Measurements from ENCODE around the gene CCL15. TPM values are rescaled to one million over a fixed set of nuclear protein-coding genes. Genes with fewer than 3 reads are reported as not detected.

Gene CCL15, protein sequence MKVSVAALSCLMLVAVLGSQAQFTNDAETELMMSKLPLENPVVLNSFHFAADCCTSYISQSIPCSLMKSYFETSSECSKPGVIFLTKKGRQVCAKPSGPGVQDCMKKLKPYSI
- not detected in 2 replicates for total RNA-seq

GRCh38 chr17:36001110-36001771, at the start of gene CCL15:
TSS of gene CCL15 (minus strand) at chr17:36001553. CDS start at chr17:36001492, 61 bp downstream.

DNA sequence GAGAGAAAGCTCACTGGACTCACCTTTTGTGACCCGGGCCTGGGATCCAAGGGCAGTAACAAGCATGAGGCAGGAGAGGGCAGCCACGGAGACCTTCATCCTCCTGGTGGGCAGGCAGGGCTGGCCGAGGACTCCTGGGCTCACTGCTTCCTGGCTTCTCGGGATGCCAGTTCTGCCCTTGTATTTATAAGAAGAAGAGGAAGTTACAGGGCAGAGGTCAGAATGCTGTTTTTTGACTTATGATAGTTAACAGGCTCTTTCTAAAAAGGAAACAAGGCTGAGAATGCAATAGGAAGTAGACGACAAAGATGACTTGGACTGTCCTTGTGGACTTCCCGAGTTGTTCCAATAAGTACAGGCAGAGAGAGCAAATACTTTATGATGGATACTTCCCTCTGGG, 16.4 kb upstream of the CCL15 start, which contains the start of gene CCL23:
Gene CCL23, minus strand, starts transcription at position 174 of the 400 bp plus-strand sequence. Its CDS starts 75 bp downstream, at position 99.

DNA sequence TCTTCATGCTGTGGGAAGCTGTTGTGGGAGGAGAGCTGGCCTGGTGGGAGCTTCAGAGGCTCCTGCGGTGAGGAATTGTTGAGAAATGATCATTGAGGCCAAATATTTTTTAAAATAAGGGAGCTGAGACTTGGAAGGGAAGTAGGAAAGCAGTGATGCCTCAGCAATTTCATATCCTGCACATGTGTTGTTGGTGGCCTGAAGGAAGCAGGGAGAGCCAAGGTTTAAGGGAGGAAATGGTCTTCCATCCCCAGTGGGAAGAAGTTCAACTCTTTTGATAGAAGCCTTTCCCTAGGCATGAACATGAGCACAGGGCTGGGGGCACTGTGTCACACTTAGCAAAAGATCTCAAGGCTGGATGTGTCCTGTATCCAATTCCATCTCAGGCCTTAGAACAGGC, 14.7 kb downstream of the CCL15 start, which contains the start of gene CCL14:
Gene CCL14, minus strand, starts transcription at position 87 of the 400 bp plus-strand sequence. Its CDS starts 80 bp downstream, at position 7.

GRCh38 chr17:35981246-35981645, 20.1 kb downstream of the CCL15 start, which contains the start of gene CCL16:
TSS of gene CCL16 (minus strand) at chr17:35981497. CDS start at chr17:35981420, 77 bp downstream.

Other genes starting within 250 kb of the CCL15 start
- not detected in 2 replicates for gene GAS2L2, start 248.3 kb downstream of the CCL15 start, total RNA-seq
- not detected in 2 replicates for gene C17orf50, start 240.7 kb downstream of the CCL15 start, total RNA-seq
- 42.0 and 61.6 TPM in 2 replicates for gene MMP28, start 205.9 kb downstream of the CCL15 start, total RNA-seq
- 15.1 and 23.7 TPM in 2 replicates for gene TAF15, start 192.1 kb downstream of the CCL15 start, total RNA-seq
- gene HEATR9, start 132.7 kb downstream of the CCL15 start, total RNA-seq = not detected in 2 replicates
- gene CCL5, start 121.2 kb downstream of the CCL15 start, total RNA-seq = 0.16 TPM in 1 of 2 replicates, not detected in the other
- 0.23 and 1.0 TPM in 2 replicates for gene RDM1, start 70.8 kb downstream of the CCL15 start, total RNA-seq
- gene LYZL6, start 57.8 kb downstream of the CCL15 start, total RNA-seq = not detected in 2 replicates
- gene CCL16, start 20.1 kb downstream of the CCL15 start, total RNA-seq = not detected in 2 replicates
- gene CCL14, start 14.8 kb downstream of the CCL15 start, total RNA-seq = not detected in 2 replicates
- gene CCL23, start 16.4 kb upstream of the CCL15 start, total RNA-seq = not detected in 2 replicates
- gene CCL18, start 62.7 kb upstream of the CCL15 start, total RNA-seq = not detected in 2 replicates
- not detected in 2 replicates for gene CCL3, start 88.6 kb upstream of the CCL15 start, total RNA-seq
- not detected in 2 replicates for gene CCL4, start 102.3 kb upstream of the CCL15 start, total RNA-seq
- 0.31 TPM in 1 of 2 replicates, not detected in the other for gene TBC1D3B, start 175.1 kb upstream of the CCL15 start, total RNA-seq
- gene CCL3L1, start 195.2 kb upstream of the CCL15 start, total RNA-seq = not detected in 2 replicates
- gene CCL4L2, start 209.5 kb upstream of the CCL15 start, total RNA-seq = not detected in 2 replicates